ENCODE data around the gene SLC7A4.
A peak's percentile ranks its signal among the peaks of the same experiment; 100 is the strongest.

SLC7A4 gene

DNA sequence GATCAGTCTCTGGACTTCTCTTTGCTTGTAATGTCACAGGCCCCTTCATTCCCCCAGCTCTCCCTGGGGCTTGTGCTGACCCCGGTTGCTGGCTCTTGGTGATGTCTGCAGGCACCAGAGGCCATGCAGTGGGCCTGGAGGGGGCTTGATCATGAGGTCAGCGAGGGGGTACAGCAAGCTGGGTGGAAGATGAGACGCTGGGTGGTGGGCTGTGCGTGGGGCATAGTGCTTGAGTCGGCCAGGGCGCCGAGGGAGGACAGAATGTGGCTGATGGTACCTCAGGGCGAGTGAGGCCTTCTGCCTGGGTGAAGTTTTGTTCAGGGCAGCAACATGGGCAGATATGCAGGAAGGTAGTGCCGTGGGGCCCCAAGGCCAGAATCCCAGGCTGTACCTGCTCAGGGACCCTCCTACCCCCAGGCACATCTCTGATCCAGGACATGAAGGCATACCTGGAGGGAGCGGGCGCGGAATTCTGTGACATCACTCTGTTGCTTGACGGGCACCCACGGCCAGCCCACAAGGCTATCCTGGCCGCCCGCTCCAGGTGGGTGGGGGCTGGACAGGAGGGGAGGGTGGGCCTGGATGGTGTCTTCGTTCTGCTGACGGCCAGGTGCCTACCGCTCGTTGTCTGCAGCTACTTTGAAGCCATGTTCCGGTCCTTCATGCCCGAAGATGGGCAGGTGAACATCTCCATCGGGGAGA lies 36.9 kb downstream of the SLC7A4 start:
- DNase-seq: no peak

GRCh38 chr22:20994902-20995241 lies 37.5 kb downstream of the SLC7A4 start:
- DNase-seq: no peak

DNA sequence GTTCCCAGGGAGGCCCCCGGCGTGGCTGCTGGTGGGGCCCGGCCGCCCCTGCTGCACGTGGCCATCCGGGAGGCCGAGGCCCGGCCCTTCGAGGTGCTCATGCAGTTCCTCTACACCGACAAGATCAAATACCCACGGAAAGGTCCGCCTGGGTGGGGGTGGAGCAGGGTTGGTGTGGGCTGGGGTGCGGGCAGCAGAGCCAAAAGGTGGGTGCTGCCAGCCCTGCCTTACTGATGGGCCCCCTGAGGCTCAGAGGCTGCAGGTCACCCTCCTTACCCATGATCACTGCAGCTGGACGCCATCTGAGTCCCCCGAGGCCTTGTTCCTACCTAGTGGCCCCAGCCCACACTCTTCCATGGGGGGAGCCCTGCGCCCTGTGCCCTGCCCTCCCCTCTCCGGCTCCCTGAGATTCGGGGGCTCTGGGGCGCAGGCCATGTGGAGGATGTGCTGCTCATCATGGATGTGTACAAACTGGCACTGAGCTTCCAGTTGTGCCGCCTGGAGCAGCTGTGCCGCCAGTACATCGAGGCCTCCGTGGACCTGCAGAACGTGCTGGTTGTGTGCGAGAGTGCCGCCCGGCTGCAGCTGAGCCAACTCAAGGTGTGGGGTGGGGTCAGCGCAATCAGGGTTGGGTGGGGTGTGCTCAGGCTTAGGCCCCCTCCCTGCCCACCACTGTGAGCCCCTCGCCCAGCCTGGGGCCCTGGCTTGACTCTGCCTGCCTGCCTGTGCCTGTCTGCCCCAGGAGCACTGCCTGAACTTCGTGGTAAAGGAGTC lies 38.0 kb downstream of the SLC7A4 start:
- no peak for DNase-seq

DNA sequence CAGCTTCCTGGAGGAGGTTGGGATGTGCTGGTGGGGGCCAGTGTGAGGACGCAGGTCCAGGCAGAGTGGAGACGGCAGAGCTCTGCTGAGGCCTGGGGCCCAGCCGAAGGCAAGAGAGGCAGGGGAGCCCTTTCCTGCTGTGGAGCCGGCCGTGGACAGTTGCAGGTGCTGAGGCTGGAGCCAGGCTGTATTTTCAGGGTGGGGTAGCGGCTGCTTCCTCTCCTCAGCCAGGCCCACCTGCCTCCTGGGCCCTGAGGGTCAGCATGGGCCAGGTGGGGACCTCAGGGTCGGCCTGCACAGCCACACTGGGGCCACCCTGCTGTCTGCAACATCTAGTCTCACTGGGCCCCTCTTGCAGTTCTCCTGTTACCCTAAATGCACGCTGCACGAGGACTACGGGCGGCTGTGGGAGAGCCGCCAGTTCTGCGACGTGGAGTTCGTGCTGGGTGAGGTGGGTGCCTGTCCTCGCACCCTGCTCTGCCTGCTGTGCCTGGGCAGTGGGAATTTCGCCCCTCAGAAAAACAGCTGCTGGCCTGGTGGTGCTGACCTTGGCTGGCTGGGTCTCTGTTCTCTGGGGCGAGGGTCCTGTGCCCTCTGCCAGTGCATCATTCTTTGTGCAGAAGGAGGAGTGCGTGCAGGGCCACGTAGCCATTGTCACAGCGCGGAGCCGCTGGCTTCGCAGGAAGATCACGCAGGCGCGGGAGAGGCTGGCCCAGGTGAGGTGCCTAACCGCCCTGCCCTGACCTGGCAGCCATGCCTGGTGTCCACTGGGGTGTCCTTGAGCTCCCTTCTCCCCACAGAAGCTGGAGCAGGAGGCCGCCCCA lies 38.8 kb downstream of the SLC7A4 start:
- DNase-seq: no peak

- no peak for DNase-seq
These were observed 39.7 kb downstream of the SLC7A4 start for GRCh38 chr22:20992456-20993303.

DNA sequence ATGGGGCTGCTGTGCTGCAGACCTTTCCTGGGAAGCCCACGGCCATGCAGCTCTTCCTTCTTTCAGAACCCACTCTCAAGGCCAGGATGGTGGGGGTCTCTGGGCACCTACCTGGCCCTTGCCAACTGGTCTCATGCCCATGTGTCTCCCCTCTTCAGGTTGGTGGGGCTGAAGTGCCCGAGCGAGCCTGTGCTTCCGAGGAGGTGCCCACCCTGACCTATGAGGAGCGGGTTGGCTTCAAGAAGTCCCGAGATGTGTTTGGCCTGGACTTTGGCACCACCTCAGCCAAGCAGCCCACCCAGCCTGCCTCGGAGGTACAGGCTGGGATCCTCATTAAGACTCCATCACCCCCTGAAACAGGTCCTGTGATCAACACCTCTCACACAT lies 40.3 kb downstream of the SLC7A4 start:
- DNase-seq: no peak

DNA sequence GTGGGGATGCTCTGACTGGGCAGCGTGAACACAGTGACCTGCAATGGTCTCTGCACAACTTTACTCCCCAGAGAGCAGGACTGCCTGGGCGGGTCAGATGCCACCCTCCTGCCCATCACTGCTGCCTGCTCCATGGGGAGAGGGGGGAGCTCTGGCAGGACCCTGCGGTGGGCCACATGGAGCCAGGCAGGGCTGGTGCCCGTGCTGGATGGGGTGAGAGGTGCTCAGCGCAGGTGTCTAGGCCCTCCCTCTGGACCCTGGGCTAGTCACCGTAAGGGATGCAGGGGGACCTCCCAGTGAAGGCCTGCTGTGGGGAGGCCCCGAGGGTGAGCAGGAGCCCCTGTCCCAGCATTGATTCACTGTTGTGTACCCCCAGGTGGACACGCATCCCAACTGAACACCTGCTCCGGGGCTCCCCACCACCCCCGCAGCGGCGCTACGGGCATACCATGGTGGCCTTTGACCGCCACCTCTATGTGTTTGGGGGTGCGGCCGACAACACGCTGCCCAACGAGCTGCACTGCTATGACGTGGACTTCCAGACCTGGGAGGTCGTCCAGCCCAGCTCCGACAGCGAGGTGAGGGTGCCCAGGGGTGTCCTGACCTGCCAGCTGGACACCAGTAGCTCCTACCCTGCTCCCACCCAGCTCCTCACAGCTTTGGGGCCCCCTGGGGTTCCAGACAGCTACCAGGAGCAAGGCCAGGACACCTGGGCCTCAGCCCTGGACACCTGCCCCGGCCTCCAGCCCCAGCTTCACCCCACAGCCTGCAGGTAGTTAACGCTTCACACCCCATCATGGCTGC lies 40.9 kb downstream of the SLC7A4 start:
- DNase-seq: no peak

DNA sequence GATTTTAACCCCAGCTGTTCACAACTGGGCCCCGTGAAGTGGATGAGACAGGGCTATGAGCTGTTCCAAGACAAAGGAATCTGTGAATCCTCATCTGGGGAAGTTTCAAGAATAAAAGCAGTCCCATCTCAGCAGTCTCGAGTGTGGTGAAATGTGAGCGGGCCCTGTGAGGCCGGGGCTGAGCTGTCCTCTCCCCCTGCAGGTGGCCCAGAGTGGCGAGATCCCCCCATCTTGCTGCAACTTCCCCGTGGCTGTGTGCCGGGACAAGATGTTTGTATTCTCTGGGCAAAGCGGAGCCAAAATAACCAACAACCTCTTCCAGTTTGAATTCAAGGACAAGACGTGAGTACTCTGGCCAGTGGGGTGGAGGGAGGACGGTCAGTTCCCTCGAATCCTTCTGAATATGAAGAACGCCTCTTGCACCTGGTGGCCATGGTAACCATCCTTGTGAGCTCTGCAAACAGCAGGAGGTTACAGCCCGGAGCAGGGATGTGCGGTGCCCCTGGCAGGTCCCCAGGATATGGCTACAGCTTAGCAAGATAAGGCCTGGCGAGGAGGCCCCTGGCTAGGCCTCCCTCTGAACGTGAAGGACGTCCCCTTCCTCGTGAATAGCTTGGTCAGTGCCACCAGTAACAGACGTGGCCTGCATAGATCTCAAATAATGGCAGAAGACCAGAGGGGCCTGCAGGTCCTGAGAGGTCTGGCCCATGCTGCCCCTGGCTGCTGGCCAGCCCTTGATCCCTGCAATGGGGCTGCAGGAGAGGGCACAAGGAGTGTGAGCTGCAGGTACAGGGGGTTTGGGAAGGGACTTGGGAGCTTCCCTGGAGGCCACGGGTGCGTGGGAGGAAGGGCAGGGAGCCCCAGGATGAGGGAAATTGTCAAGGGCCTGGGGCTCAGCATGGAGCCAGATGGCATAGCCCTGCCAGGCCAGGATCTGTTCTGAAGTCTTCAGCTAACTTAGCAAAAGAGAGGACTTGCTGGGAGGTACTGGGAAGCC lies 41.9 kb downstream of the SLC7A4 start:
- no peak for DNase-seq

- DNase-seq: no peak
These were observed 42.8 kb downstream of the SLC7A4 start for GRCh38 chr22:20989323-20990138.

- DNase-seq: no peak
These were observed 43.6 kb downstream of the SLC7A4 start for GRCh38 chr22:20988573-20989322.

DNA sequence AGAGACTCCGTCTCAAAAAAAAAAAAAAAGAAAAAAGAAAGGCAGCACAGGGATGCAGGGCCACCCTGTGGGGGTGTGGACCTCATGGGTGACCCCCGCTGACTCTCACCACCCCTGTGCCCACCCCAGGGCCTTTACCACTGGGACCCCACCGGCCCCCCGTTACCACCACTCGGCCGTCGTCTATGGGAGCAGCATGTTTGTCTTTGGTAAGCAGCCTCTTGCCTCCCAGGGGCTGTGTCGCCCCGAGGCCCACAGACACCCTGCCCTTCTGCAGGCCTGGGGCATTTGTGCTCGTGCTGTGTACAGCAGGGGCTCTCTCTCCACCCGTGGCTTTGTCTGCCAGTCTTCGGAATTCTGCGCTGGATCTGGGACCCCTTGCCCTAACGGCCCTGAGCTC lies 45.0 kb downstream of the SLC7A4 start:
- no peak for DNase-seq

DNA sequence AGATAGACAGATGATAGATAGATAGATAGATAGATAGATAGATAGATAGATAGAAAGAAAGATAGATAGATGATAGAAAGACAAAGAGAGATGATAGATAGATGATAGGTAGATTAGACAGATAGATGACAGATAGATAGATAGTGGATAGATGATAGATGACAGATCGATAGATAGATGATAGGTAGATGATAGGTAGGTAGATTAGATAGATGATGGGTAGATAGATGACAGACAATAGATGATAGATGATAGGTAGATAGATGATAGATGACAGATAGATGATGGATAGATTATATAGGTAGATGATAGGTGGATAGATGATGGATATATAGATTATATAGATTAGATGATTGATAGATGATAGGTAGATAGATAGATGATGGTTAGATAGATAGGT lies 46.0 kb downstream of the SLC7A4 start:
- DNase-seq: no peak

DNA sequence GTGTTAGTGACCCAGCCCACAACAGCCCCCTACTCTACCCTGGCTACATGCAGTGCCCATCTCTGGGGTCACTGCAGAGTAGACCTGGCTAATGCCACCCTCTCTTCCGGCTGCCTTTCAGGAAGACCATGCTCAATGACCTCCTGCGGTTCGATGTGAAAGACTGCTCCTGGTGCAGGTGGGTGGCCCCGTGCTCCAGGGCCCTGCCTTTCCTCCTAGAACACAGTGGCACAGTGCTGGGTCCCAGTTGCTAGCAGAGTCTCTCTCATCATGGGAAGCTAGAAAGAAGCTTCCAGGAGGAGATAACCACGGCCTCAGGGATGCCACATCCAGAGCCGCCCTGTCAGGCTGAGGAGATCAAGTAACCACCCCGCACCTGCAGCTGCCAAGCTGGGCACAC lies 46.6 kb downstream of the SLC7A4 start:
- DNase-seq: no peak

DNA sequence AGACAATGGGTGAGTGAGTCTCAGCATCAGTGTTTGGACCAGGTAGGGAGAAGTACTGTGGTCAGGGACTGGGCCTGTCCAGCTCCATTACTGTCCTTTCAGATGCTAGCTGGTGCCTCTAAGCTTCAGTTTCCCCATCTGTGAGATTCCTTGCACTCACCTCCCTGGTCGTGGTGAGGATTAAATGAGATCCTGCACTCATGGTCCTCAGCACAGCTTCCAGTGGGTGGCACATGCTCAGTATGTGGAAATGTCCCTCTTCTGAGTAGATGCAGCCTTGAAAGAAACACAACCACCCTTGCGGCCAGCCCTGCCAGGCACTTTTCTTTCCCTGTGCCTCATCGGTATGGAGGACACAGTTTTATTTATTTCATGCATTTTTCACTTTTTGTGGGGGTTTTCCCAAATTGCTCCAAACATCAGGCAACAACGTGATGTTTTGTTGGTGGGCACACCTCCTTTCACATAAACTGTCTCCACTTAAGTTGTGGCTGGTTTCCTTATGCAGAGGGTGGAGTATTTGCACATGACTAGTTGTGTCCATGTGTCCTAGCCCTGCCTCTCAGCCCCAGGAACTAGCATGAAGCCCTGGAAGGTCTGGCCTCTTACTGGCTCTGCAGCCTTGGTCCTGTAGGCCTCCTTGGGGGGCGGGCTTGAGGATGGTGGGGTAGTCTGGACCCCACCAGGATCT lies 49.1 kb downstream of the SLC7A4 start:
- DNase-seq: no peak

- DNase-seq: no peak
These were observed 49.8 kb downstream of the SLC7A4 start for GRCh38 chr22:20982563-20982882.

DNA sequence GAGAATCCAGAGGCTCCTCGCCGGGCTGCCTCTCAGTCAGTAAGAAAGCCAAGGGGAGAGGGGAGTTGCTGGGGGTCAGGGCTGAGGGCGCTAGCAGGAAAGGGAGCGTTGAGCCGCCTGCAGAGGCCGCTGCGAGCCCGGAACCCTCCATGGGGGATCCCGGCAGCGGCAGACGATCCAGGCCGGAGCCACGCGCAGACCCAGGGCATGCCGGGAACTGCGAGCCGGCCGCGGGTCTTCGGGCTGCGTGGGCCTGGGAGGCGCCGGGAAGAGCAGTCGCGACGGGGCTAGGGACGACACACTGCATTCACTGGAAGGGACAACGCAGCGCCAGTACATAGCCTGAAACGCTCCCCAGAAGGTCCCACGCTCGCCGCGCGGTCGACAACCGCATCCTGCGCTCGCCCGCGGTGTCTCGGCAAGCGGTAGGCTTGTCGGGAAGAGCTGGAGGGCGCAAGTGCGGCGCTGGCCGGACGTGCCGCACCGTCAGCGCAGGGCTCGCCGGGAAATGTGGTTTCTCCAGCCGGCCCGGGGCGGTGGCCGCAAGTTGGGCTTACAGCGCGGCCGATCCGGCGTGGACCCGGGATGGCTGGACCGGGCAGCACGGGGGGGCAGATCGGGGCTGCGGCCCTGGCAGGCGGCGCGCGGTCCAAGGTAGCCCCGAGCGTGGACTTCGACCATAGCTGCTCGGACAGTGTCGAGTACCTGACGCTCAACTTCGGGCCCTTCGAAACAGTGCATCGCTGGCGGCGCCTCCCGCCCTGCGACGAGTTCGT lies 50.4 kb downstream of the SLC7A4 start, which contains the start of gene LZTR1:
Gene LZTR1, plus strand, starts transcription at position 511 of the 776 bp plus-strand sequence. Its CDS starts 75 bp downstream, at position 586.
- DNase-seq: peak; percentile 73

GRCh38 chr22:20980938-20981722 lies 51.2 kb downstream of the SLC7A4 start:
- no peak for DNase-seq

Measured in stimulated activated naive CD4-positive, alpha-beta T cell treated with Interleukin-2 at 50 U/mL for 16 hours (primary cell).